Esophagus muscularis mucosa (tissue), 4 donors: ENCODE results near the gene YPEL5. TPM values are rescaled to one million over a fixed set of nuclear protein-coding genes. Genes with fewer than 3 reads are reported as not detected.
"Not testable (repeated sequence)": the region's sequence is repeated elsewhere in the genome, so short reads cannot be mapped to it uniquely, and the experiment has no call there.

Experiments used
- DNase-seq: peaks from one replicate; pipeline ENCODE4 v3.0.0-alpha.2; 2017; ENCODE audit errors: extremely low spot score
- H3K27ac ChIP-seq, 4 donors: fragments of 200-600 bp; sonication (generic); replicated peaks in 1 of 4; 1 replicate in 3 of 4; 2 replicates in 1 of 4; pipeline ENCODE4 v1.5.1; 2016 to 2019; ENCODE audit warnings: mild to moderate bottlenecking in 1 of 4
- H3K27me3 ChIP-seq, 4 donors: fragments of 200-600 bp; sonication (generic); one replicate each; pipeline versions ENCODE4 v1.5.1 to v1.6.0; 2016 to 2019
- H3K36me3 ChIP-seq, 4 donors: fragments of 200-600 bp; sonication (generic); one replicate each; pipeline ENCODE4 v1.5.1; 2016 to 2019
- H3K4me1 ChIP-seq, 4 donors: fragments of 200-600 bp; sonication (generic); one replicate each; pipeline ENCODE4 v1.5.1; 2016 to 2019
- H3K4me3 ChIP-seq, 4 donors: fragments of 200-600 bp; sonication (generic); 1 replicate in 2 of 4; 2 replicates in 2 of 4; pipeline ENCODE4 v1.5.1; 2016 to 2019; ENCODE audit warnings: mild to moderate bottlenecking in 4 of 4, moderate library complexity in 1 of 4
- H3K9me3 ChIP-seq, 4 donors: fragments of 200-600 bp; sonication (generic); 1 replicate in 3 of 4; 2 replicates in 1 of 4; pipeline ENCODE4 v1.5.1; 2016 to 2019
- EP300 ChIP-seq: sonication (generic); formaldehyde crosslinking; IDR thresholded peaks from one replicate; pipeline ENCODE4 v1.6.1; 2017; ENCODE audit warnings: antibody characterized with exemption
- POLR2A ChIP-seq: fragments of 450-650 bp; IDR thresholded peaks from one replicate; pipeline ENCODE4 v1.6.1; 2017; ENCODE audit warnings: antibody characterized with exemption, moderate library complexity, mild to moderate bottlenecking, low read depth
- POLR2AphosphoS5 ChIP-seq, 2 donors: sonication (generic); formaldehyde crosslinking; IDR thresholded peaks; one replicate each; pipeline ENCODE4 v1.6.1; 2017; ENCODE audit warnings: antibody characterized with exemption in 2 of 2
- WGBS: methylation state at CpG from one replicate; pipeline ENCODE4 v1.1.5; 2018; 5-methylcytosine and 5-hydroxymethylcytosine counted together
- intact Hi-C: fragments of 100-400 bp; cut with DNase I; formaldehyde crosslinking; loops from one replicate; pipeline ENCODE4 v1.15.1; 2023
- total RNA-seq, 4 donors: library from RNA; depleted of rRNA; stranded (reverse); fragments of >200 nt; gene quantifications; one replicate each; pipeline versions ENCODE4 v1.1.0 to v1.2.1, GENCODE V29; 2016
- TF ChIP-seq, protein P1 (sequence below), 3 experiments: fragments of 200-600 bp in 2 of 3; fragments of 450-650 bp in 1 of 3; sonication (generic) in 2 of 3; IDR thresholded peaks; one replicate each; pipeline ENCODE4 v1.5.1; 2017 to 2019; ENCODE audit warnings: antibody characterized with exemption in 3 of 3, mild to moderate bottlenecking in 2 of 3, moderate library complexity in 1 of 3

Gene YPEL5
- total RNA-seq, 4 donors from 2014 or later, result 96.0 to 148 (median 109) TPM

DNA sequence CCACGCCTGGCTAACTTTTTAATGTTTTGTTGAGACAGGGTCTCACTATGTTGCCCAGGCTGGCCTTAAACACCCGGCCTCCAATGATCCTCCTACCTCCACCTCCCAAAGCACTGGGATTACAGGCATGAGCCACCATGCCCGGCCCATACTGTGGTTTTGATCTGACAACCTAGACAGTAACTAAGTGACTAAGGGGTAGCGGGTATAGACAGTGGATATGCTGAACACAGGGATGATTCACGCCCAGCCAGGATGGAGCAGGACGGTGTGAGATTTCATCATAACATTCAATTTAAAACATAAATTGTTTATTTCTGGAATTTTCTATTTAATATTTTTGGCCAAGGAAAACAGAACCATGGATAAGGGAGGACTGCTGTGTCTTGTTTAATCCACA lies 36.0 kb upstream of the YPEL5 start:
- no peak overlapping the region for H3K4me3 ChIP-seq
- intact Hi-C loops, result no loop called here
- DNase-seq, result peak; percentile 24
- H3K4me1 ChIP-seq, result peaks cover 0 to 2% (median 0%) of the 10 kb centered on the region in 4 donors
- WGBS, result 79% methylated on average over 6 of the region's 6 CpGs
- no peak overlapping the region for H3K27ac ChIP-seq
- no peaks in the 10 kb centered on the region for H3K9me3 ChIP-seq
- H3K36me3 ChIP-seq, result no peaks in the 10 kb centered on the region
- peaks cover 0 to 5% (median 0%) of the 10 kb centered on the region in 4 donors for H3K27me3 ChIP-seq
- TF ChIP-seq EP300 (no peak), POLR2AphosphoS5 (IDR thresholded peaks at IDR 0.05) (no peak), POLR2A (no peak)
- TF ChIP-seq, protein P1, sequence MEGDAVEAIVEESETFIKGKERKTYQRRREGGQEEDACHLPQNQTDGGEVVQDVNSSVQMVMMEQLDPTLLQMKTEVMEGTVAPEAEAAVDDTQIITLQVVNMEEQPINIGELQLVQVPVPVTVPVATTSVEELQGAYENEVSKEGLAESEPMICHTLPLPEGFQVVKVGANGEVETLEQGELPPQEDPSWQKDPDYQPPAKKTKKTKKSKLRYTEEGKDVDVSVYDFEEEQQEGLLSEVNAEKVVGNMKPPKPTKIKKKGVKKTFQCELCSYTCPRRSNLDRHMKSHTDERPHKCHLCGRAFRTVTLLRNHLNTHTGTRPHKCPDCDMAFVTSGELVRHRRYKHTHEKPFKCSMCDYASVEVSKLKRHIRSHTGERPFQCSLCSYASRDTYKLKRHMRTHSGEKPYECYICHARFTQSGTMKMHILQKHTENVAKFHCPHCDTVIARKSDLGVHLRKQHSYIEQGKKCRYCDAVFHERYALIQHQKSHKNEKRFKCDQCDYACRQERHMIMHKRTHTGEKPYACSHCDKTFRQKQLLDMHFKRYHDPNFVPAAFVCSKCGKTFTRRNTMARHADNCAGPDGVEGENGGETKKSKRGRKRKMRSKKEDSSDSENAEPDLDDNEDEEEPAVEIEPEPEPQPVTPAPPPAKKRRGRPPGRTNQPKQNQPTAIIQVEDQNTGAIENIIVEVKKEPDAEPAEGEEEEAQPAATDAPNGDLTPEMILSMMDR (IDR thresholded peaks at IDR 0.05), result no peak

DNA sequence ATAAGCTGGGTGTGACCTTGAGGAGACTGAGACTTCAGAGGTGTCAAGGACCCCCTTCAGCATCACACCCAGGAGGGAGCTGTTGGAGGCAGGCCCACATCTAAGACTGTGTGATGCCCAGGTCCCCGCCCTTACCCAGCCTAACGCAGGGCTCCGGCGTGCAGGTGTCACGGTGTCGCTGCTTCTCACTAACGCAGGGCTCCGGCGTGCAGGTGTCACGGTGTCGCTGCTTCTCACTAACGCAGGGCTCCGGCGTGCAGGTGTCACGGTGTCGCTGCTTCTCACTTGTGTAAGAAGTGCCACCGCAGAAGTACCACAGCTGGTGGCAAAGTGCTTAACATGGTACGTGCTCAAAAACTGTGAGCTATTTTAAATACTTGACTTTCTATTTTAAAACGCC lies 35.6 kb upstream of the YPEL5 start:
- H3K9me3 ChIP-seq, H3K4me3 ChIP-seq, DNase-seq, intact Hi-C loops, H3K27me3 ChIP-seq, H3K27ac ChIP-seq, H3K4me1 ChIP-seq, H3K36me3 ChIP-seq: not testable (repeated sequence)
- WGBS, result 58% methylated on average over 19 of the region's 19 CpGs

DNA sequence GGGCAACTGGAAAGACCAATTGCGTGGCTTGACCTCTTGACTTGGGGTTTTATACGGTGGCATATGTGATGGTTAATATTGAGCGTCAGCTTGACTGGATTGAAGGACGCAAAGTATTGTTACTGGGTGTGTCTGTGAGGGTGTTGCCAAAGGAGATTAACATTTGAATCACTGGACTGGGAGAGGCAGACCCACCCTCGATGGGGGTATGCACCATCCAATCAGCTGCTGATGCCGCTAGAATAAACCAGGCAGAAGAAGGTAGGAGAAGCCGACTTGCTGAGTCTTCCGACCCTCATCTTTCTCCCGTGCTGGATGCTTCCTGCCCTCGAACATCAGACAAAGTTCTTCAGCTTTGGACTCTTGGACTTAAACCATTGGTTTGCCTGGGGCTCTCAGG lies 34.2 kb upstream of the YPEL5 start:
- intact Hi-C loops, result no loop called here
- H3K4me3 ChIP-seq, result no peak overlapping the region
- WGBS, result 87% methylated on average over 10 of the region's 10 CpGs
- H3K27ac ChIP-seq, result no peak overlapping the region
- H3K4me1 ChIP-seq, result peaks cover 0 to 2% (median 0%) of the 10 kb centered on the region in 4 donors
- H3K27me3 ChIP-seq, result no peaks in the 10 kb centered on the region
- H3K36me3 ChIP-seq, result no peaks in the 10 kb centered on the region
- DNase-seq, result no peak
- TF ChIP-seq, protein P1 (IDR thresholded peaks at IDR 0.05), result no peak
- no peak for TF ChIP-seq POLR2A
- no peaks in the 10 kb centered on the region for H3K9me3 ChIP-seq

DNA sequence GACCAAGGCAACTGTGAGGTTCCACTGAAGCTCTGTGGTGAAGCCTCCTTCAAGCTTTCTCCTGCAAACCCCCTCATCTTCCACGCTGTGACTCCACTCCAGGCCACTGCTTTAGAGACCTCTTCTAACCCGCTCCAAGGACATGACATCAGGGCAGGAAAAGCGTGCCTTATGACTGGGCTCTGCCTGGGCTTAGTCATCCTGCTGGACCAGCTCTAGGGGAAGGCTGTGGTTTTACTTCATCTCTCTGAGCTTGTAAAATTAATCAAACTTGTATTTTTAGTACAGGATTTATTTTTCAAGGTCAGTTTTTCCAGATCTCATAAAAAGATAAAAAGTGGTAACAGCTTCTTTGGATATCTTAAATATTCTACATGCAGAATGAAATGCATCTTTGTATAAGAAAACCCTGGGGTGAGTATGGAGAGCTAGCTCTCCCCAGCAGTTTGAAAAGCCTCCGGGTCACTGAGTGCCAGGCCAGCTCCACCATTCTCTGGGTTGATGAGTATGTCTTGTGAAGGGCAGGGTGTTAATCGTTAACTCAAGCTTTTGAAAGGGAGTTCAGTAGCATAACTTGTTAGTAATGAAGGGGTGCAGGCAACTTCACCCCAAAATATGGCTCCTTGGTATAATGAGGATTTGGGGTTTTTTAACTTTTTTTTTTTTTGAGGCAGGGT lies 33.1 kb upstream of the YPEL5 start:
- H3K9me3 ChIP-seq, result no peaks in the 10 kb centered on the region
- no peak overlapping the region for H3K4me3 ChIP-seq
- 72% methylated on average over 5 of the region's 5 CpGs for WGBS
- intact Hi-C loops, result no loop called here
- DNase-seq, result no peak
- H3K36me3 ChIP-seq, result no peaks in the 10 kb centered on the region
- H3K27ac ChIP-seq, result no peak overlapping the region
- H3K27me3 ChIP-seq, result no peaks in the 10 kb centered on the region
- no peak for TF ChIP-seq EP300
- TF ChIP-seq POLR2AphosphoS5 (IDR thresholded peaks at IDR 0.05), result no peak
- TF ChIP-seq, protein P1 (IDR thresholded peaks at IDR 0.05), result no peak
- no peak for TF ChIP-seq POLR2A
- peaks cover 0 to 2% (median 0%) of the 10 kb centered on the region in 4 donors for H3K4me1 ChIP-seq

DNA sequence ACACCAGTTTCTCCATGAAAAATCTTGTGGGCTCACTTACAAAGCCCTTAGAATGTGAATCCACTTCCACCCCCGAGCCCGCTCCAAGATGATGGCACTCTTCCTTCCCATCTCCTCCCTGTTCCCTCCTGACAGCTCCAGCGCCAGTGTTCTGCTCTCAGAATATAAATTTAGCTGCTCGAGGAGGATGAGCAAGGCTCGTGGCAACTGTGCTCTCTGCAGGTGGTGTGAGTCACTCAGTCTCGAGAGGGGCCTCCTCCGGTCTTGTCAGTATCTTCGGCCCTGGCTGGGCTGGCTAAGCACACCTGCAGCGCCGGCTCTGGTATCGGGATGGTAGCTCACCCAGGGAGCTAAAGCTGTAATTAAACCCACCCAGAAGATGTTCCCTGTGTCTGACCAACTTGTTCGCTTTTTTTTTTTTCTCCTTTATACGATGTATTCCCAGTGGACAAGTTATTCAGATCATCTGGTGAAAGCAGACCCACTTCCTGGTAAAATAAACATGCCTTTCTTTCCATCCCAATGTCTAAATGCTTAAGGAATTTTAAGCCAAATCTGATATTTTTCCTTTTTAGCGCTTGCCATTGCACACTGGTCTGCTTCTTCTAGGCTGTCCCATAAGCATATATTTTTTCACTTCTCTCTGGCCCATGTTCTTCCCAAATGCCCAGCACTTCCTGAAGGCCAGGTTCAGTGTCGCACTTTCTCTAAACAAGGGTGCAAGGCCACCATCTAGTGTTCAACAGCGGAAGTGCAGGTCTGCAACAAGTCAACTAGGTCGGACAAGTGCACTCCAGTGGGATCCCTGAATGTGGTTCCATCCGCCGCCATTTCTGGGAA lies 31.4 kb upstream of the YPEL5 start:
- Histone ChIP-seq H3K27me3 (no peaks in the 10 kb centered on the region), H3K9me3 (no peaks in the 10 kb centered on the region), H3K36me3 (no peaks in the 10 kb centered on the region), H3K27ac (no peak overlapping the region), H3K4me3 (no peak overlapping the region), H3K4me1 (peaks cover 0 to 2% (median 0%) of the 10 kb centered on the region in 4 donors)
- 47% methylated on average over 19 of the region's 19 CpGs for WGBS
- TF ChIP-seq POLR2A, result no peak
- TF ChIP-seq EP300, result no peak
- peak in 1 of 2 donors; percentile 20 for TF ChIP-seq POLR2AphosphoS5 (IDR thresholded peaks at IDR 0.05)
- TF ChIP-seq, protein P1 (IDR thresholded peaks at IDR 0.05), result peak; percentile 79 to 91 (median 82)
- DNase-seq, result no peak
- intact Hi-C loops, result no loop called here
